Measurements from ENCODE around the gene LIME1. TPM values are rescaled to one million over a fixed set of nuclear protein-coding genes. Genes with fewer than 3 reads are reported as not detected.

Gene LIME1
- total RNA-seq, 4 donors from 2014 or later = 11.4 to 51.9 (median 17.6) TPM

DNA sequence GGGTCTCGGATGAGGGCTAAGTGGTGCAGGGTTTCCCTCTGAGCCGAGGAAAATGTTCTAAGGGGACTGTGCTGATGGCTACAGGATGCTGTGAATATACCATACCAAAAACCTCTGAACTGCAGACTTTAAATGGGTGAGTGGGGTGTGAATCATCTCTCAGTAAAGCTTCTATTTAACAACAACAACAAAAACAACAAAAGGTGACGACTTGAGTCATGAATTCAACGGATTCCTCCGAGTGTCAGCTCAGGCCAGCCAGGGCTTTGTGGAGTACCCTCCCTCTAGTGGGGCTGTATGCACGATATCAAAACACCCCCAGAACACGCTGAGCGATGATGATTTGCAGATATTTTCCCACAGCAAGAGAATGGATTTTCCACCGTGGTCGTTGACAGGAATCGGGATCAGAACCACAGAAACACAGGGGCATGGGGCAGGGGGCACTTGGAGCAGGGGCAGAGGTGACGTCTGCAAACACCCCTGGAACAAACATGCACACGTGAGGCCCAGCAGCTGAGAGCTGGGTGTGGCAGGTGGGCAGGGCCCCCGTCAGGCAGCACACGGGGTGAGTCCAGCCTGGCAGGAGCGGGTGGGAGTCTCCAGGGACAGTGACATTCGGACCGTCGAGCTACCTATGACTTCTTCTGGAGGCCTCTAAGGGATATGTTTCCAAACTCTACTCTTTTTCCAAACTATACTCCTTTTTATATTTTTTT lies 41.7 kb downstream of the LIME1 start:
- TF ChIP-seq EP300 (IDR thresholded peaks at IDR 0.05) (no peak), POLR2A (IDR thresholded peaks at IDR 0.05) (no peak)
- TF ChIP-seq, protein P1, sequence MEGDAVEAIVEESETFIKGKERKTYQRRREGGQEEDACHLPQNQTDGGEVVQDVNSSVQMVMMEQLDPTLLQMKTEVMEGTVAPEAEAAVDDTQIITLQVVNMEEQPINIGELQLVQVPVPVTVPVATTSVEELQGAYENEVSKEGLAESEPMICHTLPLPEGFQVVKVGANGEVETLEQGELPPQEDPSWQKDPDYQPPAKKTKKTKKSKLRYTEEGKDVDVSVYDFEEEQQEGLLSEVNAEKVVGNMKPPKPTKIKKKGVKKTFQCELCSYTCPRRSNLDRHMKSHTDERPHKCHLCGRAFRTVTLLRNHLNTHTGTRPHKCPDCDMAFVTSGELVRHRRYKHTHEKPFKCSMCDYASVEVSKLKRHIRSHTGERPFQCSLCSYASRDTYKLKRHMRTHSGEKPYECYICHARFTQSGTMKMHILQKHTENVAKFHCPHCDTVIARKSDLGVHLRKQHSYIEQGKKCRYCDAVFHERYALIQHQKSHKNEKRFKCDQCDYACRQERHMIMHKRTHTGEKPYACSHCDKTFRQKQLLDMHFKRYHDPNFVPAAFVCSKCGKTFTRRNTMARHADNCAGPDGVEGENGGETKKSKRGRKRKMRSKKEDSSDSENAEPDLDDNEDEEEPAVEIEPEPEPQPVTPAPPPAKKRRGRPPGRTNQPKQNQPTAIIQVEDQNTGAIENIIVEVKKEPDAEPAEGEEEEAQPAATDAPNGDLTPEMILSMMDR (IDR thresholded peaks at IDR 0.05) = no peak
- Histone ChIP-seq H3K9me3 (no peaks in the 10 kb centered on the region), H3K27ac (no peak overlapping the region), H3K36me3 (peaks cover 0 to 10% (median 0%) of the 10 kb centered on the region in 3 donors), H3K4me1 (peaks cover 0 to 27% (median 0%) of the 10 kb centered on the region in 4 donors), H3K27me3 (no peaks in the 10 kb centered on the region), H3K4me3 (no peak overlapping the region)
- 58 to 68% methylated on average over 19 of the region's 19 CpGs for WGBS, 2 donors
- no peak for DNase-seq (ENCODE audit: low spot score in 2 of 2)

DNA sequence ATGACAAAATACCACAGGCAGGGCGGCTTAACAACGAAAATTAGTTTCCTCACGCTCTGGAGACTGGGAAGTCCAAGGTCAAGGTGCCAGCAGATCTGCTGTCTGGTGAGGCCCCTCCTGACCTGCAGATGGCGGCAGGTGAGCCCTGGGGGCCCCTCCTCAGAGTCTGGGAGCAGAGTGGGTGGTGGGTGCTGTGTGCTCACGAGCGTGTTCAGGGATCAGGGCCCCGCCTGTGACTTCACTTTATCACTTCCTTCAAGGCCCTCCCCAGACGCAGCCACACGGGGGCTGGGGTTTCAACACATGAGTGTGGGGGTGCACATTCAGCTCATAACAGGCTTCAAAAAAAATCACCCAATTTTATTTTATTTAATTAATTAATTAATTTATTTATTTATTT lies 42.4 kb downstream of the LIME1 start:
- no peak overlapping the region for H3K4me3 ChIP-seq
- H3K27ac ChIP-seq = no peak overlapping the region
- TF ChIP-seq EP300 (IDR thresholded peaks at IDR 0.05) (no peak), POLR2A (IDR thresholded peaks at IDR 0.05) (no peak)
- TF ChIP-seq, protein P1 (IDR thresholded peaks at IDR 0.05) = no peak
- peaks cover 0 to 21% (median 0%) of the 10 kb centered on the region in 4 donors for H3K4me1 ChIP-seq
- 83 to 87% methylated on average over 9 of the region's 9 CpGs for WGBS, 2 donors
- DNase-seq (ENCODE audit: low spot score in 2 of 2) = no peak
- no peaks in the 10 kb centered on the region for H3K9me3 ChIP-seq
- H3K36me3 ChIP-seq = peaks cover 0 to 10% (median 0%) of the 10 kb centered on the region in 3 donors
- H3K27me3 ChIP-seq = no peaks in the 10 kb centered on the region

DNA sequence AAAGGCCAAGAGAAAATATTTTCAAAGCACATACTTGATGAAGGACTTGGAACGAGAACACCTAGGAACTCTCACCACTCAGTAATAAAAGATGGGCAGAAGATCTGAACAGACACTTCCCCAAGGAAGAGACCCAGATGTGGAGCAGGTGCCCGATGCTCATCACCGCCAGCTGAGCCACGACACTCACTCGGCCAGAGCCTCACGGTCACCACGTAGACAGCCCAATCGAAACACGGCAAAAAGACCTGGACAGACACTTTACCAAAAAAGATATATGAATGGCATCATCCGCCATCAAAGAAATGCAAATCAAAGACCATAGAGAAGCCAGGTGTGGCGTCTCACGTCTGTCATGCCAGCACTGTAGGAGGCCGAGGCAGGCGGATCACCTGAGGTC lies 44.7 kb downstream of the LIME1 start:
- TF ChIP-seq POLR2A (IDR thresholded peaks at IDR 0.05) (no peak), EP300 (IDR thresholded peaks at IDR 0.05) (no peak)
- TF ChIP-seq, protein P1 (IDR thresholded peaks at IDR 0.05) = no peak
- no peaks in the 10 kb centered on the region for H3K9me3 ChIP-seq

DNA sequence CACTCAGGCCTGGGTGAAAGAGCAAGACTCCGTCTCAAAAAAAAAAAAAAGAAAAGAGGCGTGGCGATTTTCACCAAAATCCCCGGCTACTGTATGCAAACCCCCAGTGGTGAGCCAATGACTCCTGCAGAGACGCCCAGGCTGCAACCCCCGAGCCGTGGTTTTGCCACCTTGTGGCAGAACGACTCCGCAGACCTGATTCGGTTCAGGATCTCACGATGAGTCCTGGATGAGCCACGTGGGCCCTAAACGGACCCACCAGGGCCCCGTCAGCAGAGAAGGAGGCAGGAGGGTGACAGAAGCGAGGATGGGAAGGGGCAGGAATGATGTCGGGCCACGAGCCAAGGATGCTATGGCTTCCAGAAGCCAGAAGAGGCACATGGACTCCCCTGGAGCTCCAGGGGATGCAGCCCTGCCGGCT lies 45.6 kb downstream of the LIME1 start:
- TF ChIP-seq POLR2A (IDR thresholded peaks at IDR 0.05) = no peak
- TF ChIP-seq, protein P1 (IDR thresholded peaks at IDR 0.05) = no peak
- TF ChIP-seq EP300 (IDR thresholded peaks at IDR 0.05) = no peak
- 80% methylated on average over 17 of the region's 18 CpGs for WGBS, 2 donors
- Histone ChIP-seq H3K4me1 (peaks cover 0 to 3% (median 0%) of the 10 kb centered on the region in 4 donors), H3K9me3 (no peaks in the 10 kb centered on the region), H3K36me3 (no peaks in the 10 kb centered on the region), H3K27ac (no peak overlapping the region), H3K27me3 (no peaks in the 10 kb centered on the region), H3K4me3 (no peak overlapping the region)
- no peak for DNase-seq (ENCODE audit: low spot score in 2 of 2)

More for the DNA sequence above, 44.7 kb downstream of the LIME1 start:
- no peak overlapping the region for H3K27ac ChIP-seq
- no peaks in the 10 kb centered on the region for H3K36me3 ChIP-seq
- H3K4me3 ChIP-seq = no peak overlapping the region
- H3K4me1 ChIP-seq = peaks cover 0 to 3% (median 0%) of the 10 kb centered on the region in 4 donors
- no peaks in the 10 kb centered on the region for H3K27me3 ChIP-seq
- 91 to 92% methylated on average over 14 of the region's 14 CpGs for WGBS, 2 donors
- DNase-seq (ENCODE audit: low spot score in 2 of 2) = no peak

DNA sequence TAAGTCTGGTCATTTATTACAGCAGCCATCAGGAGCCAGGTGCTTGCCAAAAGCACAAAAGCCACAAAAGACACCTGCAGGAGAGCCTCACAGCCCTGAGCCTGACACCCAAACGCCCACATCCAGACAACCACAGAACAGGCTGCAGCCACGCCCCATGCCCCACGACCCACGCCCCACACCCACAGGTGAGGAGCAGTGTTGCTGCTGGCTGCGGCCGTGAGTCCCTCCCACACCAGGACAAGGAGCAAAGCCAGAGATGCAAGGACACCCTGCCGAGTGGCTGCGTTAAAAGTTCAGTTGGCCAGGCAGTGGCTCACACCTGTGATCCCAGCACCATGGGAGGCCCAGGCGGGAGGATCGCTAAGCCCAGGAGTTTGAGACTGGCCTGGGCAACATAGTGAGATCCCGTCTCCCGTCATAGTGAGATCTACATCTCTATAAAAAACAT lies 46.1 kb downstream of the LIME1 start:
- 88 to 93% methylated on average over 8 to 12 of the region's 12 CpGs for WGBS, 2 donors
- H3K9me3 ChIP-seq = no peaks in the 10 kb centered on the region
- no peaks in the 10 kb centered on the region for H3K27me3 ChIP-seq
- H3K4me3 ChIP-seq = no peak overlapping the region
- H3K36me3 ChIP-seq = peaks cover 0 to 4% (median 0%) of the 10 kb centered on the region in 3 donors
- H3K27ac ChIP-seq = no peak overlapping the region
- TF ChIP-seq EP300 (IDR thresholded peaks at IDR 0.05) (no peak), POLR2A (IDR thresholded peaks at IDR 0.05) (no peak)
- TF ChIP-seq, protein P1 (IDR thresholded peaks at IDR 0.05) = no peak
- DNase-seq (ENCODE audit: low spot score in 2 of 2) = no peak
- H3K4me1 ChIP-seq = peaks cover 0 to 3% (median 0%) of the 10 kb centered on the region in 4 donors
